ENCODE data around the gene PRSS35. TPM values are rescaled to one million over a fixed set of nuclear protein-coding genes. Genes with fewer than 3 reads are reported as not detected.

The PRSS35 gene
- total RNA-seq, 1 experiment from 2014 or later = 6.7 TPM

DNA sequence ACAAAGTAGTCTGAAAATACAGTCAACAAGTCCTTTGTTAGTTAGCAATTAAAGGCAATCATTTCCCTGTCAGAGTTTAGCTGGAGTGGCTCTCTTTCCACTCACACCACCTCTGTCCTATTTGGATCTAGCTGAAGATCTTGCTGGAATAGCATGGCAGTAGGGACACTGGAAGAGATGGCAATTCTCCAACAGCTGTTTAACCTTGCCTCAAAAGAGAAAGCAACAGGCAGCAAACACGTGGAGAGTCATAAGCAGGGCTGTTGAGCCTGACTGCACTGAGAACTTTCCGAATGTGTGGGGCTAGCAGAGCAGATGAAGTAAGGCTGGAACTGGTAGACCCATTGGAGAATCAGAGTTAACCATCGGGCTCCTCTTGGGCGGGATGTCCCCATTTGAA, 38.0 kb upstream of the PRSS35 start:
- no peak overlapping the region for H3K27ac Mint-ChIP-seq
- no peaks in the 10 kb centered on the region for H3K9me3 Mint-ChIP-seq
- DNase-seq (ENCODE audit: low spot score) (no peak), ATAC-seq (peak; percentile 70)
- TF ChIP-seq HMGXB4 (CRISPR knock-in tag; IDR thresholded peaks at IDR 0.05) (no peak), MYBL2 (CRISPR knock-in tag; IDR thresholded peaks at IDR 0.05) (no peak), E2F5 (CRISPR knock-in tag; IDR thresholded peaks at IDR 0.05) (no peak)
- H3K4me3 Mint-ChIP-seq = no peak overlapping the region
- ChIA-PET CTCF (interaction anchor here (0.8 kb wide), 1 partner anchor 62 kb away, joined by 5 read pairs; no protein-coding TSS in a partner anchor), POLR2A (no interaction called here)
- H3K27me3 Mint-ChIP-seq (ENCODE audit: low read depth) = no peaks in the 10 kb centered on the region
- H3K4me1 Mint-ChIP-seq = peaks cover 16% of the 10 kb centered on the region
- no peaks in the 10 kb centered on the region for H3K36me3 Mint-ChIP-seq

DNA sequence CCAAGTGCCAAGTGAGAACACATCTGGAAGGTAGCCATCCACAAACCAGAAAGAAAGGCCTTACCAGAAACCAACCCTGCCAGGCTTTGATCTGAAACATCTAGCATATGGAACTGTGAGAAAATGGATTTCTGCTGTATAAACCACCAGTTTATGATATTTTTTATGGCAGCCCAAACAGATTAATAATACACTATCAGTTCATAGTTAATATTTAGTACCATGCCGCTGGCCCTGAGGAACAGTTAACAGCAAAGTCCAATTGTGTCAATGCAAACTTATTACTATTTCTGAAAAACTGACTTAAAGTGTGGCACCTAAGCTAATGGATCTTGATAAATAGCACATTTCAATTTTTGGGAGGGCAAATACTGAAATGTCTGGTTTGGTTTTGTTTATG, 35.4 kb upstream of the PRSS35 start:
- ATAC-seq = no peak
- ChIA-PET POLR2A (no interaction called here), CTCF (interaction anchor here (0.5 kb wide), 1 partner anchor 207 kb away, joined by 5 read pairs; no protein-coding TSS in a partner anchor)
- Mint-ChIP-seq H3K9me3 (no peaks in the 10 kb centered on the region), H3K4me1 (peaks cover 16% of the 10 kb centered on the region), H3K36me3 (no peaks in the 10 kb centered on the region), H3K27me3 (ENCODE audit: low read depth) (no peaks in the 10 kb centered on the region), H3K27ac (no peak overlapping the region), H3K4me3 (no peak overlapping the region)
- DNase-seq (ENCODE audit: low spot score) = no peak
- TF ChIP-seq NFYB (CRISPR knock-in tag; conservative IDR thresholded peaks at IDR 0.05; ENCODE audit: low read depth) (no peak), AFF4 (CRISPR knock-in tag; IDR thresholded peaks at IDR 0.05; ENCODE audit: borderline replicate concordance) (no peak), SP1 (CRISPR knock-in tag; conservative IDR thresholded peaks at IDR 0.05) (no peak), ATF1 (CRISPR knock-in tag; IDR thresholded peaks at IDR 0.05) (no peak), GRHL2 (CRISPR knock-in tag; IDR thresholded peaks at IDR 0.05; ENCODE audit: insufficient replicate concordance, severe bottlenecking) (no peak), ERG (CRISPR knock-in tag; IDR thresholded peaks at IDR 0.05) (no peak), NR2C2 (CRISPR knock-in tag; IDR thresholded peaks at IDR 0.05) (no peak), IRF2 (CRISPR knock-in tag; IDR thresholded peaks at IDR 0.05; ENCODE audit: borderline replicate concordance, low read depth) (no peak), PREB (CRISPR knock-in tag; IDR thresholded peaks at IDR 0.05; ENCODE audit: borderline replicate concordance) (no peak), IRF1 (CRISPR knock-in tag; IDR thresholded peaks at IDR 0.05) (no peak), ARID4B (CRISPR knock-in tag; IDR thresholded peaks at IDR 0.05; ENCODE audit: borderline replicate concordance) (no peak), ZNF121 (CRISPR knock-in tag; IDR thresholded peaks at IDR 0.05) (no peak)
- TF ChIP-seq, protein P1, sequence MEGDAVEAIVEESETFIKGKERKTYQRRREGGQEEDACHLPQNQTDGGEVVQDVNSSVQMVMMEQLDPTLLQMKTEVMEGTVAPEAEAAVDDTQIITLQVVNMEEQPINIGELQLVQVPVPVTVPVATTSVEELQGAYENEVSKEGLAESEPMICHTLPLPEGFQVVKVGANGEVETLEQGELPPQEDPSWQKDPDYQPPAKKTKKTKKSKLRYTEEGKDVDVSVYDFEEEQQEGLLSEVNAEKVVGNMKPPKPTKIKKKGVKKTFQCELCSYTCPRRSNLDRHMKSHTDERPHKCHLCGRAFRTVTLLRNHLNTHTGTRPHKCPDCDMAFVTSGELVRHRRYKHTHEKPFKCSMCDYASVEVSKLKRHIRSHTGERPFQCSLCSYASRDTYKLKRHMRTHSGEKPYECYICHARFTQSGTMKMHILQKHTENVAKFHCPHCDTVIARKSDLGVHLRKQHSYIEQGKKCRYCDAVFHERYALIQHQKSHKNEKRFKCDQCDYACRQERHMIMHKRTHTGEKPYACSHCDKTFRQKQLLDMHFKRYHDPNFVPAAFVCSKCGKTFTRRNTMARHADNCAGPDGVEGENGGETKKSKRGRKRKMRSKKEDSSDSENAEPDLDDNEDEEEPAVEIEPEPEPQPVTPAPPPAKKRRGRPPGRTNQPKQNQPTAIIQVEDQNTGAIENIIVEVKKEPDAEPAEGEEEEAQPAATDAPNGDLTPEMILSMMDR (IDR thresholded peaks at IDR 0.05) = no peak
- TF ChIP-seq, protein P2, sequence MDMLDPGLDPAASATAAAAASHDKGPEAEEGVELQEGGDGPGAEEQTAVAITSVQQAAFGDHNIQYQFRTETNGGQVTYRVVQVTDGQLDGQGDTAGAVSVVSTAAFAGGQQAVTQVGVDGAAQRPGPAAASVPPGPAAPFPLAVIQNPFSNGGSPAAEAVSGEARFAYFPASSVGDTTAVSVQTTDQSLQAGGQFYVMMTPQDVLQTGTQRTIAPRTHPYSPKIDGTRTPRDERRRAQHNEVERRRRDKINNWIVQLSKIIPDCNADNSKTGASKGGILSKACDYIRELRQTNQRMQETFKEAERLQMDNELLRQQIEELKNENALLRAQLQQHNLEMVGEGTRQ (CRISPR knock-in tag; IDR thresholded peaks at IDR 0.05) = no peak
